Stimulated activated CD8-positive, alpha-beta memory T cell treated with anti-CD3 and anti-CD28 coated beads, Interleukin-15, amount 100 ng/mL, for 24 hours (primary cell): ENCODE data around the gene MAP3K3.

Source experiments
- DNase-seq: peaks from one replicate; pipeline ENCODE4 v3.0.0-alpha.2; 2020; ENCODE audit warnings: low read depth

The MAP3K3 gene

DNA sequence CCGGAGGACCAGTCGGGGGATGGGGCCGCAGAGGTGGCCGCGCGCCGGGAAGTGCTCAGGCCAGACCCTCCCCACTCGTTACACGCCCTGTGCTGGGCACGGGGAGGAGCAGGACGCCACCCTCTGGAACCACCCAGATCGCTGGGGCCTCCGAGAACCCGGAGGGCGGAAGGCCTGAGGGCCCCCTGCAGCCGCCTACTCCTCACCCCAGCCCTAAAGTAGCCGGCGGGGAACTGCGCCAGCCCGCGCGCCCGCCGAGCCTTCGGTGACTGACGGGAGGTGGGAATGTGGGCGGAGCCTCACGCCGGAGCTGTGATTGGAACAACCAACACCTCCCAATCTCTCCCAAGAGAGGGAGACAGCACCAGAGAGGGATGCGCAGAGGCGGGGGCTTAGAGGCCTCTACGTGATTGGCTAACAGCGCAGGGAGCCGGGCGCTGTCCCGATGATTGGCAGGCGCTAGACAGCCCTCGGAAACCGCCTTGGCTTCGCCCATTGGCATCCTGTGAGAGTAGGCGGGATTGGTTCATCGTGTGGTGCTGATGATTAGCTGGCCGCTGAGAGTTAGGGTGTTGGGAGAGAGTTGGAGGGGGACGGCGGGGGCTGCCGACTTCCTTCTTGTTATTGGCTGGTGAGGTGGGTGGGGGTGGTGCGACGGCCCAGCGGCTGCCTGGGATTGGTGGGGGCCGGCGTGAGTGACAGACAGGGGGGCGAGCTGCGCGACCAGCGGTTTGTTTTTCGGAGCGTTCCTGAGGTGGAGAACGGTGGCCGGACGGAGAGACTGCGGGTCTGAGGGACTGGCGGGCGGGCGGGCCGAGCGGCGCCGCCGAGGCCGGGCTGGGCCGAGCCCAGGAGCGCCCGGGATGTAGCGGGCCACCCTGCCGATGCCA, at the start of gene MAP3K3:
Gene MAP3K3 (plus strand): TSS at position 734 of the 890 bp plus-strand sequence. CDS start 343 bp downstream, outside the sequence.
- DNase-seq = peak; percentile 82

DNA sequence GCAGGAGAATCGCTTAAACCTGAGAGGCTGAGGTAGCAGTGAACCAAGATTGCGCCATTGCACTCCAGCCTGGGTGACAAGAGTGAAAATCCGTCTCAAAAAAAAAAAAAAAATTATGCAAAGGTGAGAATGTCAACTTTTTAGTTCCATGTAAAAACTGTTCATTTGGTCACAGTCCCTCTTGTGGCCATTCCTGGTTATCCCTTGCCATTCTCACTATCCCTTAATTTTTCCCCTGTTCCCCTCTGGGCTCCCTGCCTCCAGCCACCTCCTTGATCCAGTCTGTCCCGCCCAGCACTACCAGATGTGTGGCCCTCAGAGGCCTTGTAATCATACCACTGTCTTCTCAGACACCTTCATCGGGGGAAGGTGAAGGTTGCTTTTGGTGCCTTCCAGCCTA, 48.6 kb upstream of the MAP3K3 start:
- DNase-seq = no peak

DNA sequence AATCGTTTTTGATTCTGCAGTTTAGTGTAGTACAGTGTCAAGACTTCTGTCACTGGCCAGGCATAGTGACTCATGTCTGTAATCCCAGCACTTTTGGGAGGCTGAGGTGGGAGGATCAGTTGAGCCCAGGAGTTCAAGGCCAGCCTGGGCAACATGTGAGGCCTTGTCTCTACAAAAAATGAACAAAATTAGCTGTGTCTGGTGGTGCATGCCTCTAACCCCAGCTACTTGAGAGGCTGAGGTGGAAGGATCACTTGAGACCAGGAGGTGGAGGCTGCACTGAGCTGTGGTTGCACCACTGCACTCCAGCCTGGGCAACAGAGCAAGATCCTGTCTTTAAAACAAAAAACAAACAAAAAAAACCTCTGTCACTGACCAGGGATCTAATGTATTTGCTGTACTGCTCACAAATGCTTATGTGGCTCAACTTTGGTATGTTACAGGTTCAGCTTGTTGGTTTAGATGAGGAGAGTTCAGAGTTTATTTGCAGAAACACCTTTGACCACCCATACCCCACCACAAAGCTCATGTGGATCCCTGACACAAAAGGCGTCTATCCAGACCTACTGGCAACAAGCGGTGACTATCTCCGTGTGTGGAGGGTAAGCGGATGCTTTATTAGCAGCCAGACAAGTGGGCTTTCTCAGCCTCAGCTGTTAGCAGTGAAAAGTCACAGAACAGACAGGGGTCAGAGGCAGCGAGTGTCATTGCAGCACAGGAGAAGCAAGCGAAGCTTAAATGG, 44.0 kb upstream of the MAP3K3 start:
- no peak for DNase-seq

DNA sequence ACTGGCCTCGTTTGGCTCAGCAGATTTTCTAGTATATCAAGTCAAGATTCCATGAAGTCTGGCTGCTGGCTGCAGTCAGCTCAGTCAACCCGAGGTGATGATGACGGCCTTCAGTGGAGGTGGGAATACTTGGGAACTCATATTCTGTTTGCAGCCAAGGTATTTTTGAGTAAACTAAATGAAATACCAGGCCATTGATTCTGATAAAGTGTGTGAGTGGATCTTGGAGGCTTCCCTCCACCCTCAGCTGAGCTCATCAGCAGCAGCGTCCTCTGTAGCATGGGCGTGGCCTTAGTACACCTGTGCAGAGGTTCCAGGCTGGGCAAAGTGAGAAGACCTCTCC, 43.5 kb upstream of the MAP3K3 start:
- no peak for DNase-seq

DNA sequence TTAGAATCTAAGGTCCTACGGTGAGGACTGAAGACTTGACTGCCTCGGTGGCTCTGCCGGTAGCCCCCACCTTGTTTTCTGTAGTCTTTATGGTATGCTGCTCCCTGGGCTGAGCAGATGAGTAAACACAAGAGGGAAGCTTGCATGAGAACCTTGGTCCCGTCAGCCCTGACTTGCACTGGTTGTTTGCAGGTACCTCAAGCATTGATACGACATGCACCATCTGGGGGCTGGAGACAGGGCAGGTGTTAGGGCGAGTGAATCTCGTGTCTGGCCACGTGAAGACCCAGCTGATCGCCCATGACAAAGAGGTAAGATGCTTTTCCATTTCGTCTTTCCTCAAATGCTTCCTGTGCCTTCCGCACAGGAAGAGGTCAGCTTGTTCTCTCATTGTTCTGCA, 42.6 kb upstream of the MAP3K3 start:
- no peak for DNase-seq

DNA sequence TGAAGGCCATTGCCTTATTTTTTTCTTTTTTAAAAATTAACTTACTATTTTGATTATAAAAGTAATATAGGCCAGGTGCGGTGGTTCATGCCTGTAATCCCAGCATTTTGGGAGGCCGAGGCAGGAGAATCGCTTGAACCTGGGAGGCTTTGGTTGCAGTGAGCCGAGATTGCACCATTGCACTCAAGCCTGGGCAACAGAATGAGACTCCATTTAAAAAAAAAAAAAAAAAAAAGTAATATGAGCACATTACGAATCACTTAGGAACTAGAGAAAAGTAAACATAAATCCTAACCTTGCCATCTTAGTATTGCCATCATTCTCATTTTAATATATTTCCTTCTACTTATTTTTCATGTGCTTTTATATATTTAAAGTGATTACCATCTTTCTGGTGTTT, 34.4 kb upstream of the MAP3K3 start:
- no peak for DNase-seq

DNA sequence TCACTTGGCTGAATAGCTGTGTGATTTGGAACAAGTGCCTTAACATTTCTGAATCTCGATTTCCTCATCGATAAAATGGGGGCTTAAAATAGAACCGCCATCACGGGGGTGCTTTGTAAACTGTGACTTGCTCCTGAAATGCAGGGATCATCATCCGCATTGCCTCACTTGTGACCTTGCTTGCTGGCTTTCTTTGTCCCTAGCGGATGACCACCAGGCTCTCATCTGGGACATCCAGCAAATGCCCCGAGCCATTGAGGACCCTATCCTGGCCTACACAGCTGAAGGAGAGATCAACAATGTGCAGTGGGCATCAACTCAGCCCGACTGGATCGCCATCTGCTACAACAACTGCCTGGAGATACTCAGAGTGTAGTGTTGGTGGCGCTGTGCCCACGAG, 33.4 kb upstream of the MAP3K3 start:
- no peak for DNase-seq

DNA sequence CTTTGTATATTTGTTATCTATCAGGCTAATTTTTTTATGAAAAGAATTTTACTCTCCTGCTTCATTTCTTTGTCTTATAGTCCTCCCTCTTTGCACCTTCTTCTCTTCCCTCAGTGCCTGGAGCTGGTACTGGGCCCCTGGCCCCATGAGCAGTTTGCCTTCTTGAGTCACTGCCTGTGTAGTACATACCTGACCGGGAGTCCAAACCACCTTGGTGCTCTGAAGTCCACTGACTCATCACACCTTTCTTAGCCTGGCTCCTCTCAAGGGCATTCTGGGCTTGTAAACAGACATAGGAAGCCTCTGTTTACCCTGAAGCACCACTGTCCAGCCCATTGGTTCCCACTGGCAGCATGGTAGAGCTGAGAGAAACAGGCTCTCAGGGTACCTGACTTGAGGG, 32.6 kb upstream of the MAP3K3 start:
- DNase-seq = no peak

DNA sequence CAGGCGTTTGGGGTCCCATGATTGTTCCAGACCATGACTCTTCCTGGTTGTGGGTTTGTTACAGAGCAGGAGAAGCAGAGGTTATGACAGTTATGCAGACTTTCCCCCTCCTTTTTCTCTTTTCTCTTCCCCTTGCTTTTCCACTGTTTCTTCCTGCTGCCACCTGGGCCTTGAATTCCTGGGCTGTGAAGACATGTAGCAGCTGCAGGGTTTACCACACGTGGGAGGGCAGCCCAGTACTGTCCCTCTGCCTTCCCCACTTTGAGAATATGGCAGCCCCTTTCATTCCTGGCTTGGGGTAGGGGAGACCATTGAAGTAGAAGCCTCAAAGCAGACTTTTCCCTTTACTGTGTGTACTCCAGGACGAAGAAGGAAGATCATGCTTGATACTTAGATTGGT, 29.4 kb upstream of the MAP3K3 start:
- DNase-seq = no peak

DNA sequence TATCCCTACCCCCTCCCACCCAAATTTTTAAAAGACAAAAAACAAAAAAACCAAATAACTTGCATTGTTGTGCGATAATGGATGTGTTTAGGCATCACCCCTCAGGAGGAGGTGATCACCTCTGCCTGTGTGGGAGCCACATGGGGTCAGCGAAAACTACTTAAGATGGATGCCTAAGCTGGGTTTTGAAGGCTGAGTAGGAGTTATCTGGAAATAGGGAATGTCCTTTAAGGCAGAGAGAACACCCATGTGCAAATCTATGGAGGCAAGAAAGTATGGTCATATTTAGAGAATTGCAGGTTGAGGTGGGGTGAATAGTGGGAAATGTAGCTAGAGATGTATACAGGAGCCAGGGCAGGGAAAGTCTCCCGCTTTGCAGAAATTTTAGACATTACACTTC, 27.1 kb upstream of the MAP3K3 start:
- DNase-seq = no peak

DNA sequence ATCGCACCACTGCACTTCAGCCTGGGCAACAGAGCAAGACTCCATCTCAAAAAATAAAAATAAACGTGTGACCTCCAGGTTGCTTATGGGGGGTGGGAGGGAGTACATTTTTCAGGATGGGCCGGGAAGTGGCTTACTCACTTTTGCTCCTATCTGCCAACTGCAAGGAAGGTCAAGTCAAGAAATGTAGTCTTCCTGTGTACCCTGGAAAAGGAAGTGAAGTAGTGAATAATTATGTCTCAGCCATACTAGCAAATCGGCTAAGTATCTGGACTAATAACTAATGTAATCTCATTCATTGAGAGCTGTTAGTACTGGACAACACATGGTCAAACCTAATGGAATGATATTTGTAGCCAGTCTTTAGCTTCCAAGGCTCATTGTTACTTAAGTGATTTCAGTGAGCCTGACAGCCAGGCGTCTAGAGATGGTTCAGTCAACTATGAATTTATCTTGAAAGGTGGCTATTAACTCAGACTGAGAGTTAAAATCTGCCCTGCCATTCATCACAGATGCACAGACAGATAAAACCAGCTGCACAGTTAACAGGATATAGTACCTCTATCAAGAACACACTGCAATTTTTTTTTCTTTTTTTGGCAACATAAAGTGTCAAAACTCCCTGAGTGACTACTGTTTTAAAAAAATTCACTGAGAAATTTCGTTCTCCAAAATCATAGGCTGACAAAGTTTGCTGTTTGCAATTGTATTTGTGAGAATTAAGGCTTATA, 25.2 kb upstream of the MAP3K3 start:
- no peak for DNase-seq

DNA sequence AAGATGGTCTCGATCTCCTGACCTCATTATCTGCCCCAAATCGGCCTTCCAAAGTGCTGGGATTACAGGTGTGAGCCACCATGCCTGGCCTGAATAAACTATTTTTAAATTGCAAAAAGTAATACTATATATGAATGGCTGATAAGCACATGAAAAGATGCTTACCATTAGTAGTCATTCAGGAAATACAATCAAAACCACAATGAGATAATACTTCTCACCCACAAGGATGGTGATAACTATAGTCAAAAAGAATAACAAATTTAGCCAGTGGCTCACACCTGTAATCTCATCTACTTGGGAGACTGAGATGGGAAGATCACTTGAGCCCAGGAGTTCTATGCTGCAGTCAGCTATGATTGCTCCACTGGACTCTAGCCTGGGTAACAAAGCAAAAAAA, 23.9 kb upstream of the MAP3K3 start:
- DNase-seq = no peak

DNA sequence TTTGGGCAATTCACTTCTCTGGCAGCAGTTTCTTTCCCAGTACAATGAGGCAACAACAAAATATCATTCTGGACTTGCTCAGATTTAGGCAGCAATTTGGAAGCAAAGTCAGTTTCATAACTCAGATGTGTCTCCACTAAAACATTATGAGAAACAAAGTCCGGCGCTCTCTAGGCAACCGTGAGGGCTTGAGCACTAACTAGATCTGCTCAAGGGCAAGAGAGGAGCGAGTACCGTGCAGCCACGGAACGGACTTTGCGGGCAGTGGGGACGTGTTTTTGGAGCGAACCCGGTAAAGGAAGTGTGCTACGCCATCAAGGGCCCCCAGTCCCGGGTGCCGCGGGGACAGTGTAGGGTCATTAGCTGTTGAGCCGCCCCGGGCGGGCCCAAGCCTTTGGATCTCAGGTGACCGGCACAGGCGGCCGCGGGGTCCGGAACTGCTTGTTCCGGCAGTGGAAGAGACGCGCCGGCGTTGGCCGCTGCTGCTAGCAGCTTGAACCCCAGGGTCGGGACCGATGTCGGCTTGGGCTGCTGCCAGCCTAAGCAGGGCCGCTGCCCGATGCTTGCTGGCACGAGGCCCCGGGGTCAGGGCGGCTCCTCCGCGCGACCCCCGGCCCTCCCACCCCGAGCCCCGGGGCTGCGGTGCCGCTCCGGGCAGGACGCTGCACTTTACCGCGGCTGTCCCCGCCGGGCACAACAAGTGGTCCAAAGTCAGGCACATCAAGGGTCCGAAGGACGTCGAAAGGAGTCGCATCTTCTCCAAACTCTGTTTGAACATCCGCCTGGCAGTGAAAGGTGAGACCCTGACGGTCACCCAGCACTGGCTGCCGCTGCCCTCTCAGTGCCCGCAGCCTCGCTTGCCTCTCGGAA, 21.4 kb upstream of the MAP3K3 start, which contains the start of gene TACO1:
Gene TACO1 (plus strand): TSS at position 327 of the 870 bp plus-strand sequence. CDS start 189 bp downstream, at position 516.
- DNase-seq = peak; percentile 47

DNA sequence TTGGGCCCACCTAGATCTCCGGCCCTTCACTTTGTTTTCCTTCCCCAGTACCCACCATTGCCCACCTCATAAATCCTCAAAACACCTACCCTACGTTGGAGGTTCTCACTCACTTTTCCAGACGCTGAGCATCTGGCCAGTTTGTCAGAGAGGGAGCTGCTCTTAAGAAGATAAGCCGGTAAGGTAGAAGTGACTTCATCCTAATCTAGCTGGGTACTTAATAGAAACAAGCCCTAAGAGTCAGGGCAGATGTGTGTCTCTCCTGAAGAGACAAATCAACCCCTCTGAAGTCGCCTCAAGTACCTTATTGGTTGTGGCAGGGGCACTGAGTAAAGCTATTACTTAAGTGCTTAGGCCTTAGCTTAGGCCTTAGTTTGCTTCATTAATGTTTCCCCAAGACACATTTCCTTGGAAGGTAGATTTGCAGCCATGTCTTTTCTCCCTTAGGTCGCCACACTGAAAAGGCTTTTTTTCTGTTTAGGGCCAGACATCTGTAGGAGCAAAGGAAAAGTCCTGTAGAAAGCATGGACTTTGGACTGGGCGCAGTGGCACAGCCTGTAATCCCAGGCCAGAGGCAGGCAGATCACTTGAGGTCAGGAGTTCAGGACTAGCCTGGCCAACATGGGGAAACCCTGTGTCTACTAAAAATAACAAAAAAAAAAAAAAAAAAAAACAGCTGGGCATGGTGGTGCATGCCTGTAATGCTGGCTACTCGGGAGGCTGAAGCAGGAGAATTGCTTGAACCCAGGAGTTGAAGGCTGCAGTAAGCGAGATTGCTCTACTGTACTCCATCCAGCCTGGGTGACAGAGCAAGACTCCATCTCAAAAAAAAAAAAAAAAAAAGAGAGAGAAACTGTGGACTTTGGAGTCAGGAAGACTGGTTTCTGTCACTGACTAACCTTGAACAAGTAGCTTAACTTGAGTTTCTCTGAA, 20.5 kb upstream of the MAP3K3 start:
- DNase-seq = no peak

DNA sequence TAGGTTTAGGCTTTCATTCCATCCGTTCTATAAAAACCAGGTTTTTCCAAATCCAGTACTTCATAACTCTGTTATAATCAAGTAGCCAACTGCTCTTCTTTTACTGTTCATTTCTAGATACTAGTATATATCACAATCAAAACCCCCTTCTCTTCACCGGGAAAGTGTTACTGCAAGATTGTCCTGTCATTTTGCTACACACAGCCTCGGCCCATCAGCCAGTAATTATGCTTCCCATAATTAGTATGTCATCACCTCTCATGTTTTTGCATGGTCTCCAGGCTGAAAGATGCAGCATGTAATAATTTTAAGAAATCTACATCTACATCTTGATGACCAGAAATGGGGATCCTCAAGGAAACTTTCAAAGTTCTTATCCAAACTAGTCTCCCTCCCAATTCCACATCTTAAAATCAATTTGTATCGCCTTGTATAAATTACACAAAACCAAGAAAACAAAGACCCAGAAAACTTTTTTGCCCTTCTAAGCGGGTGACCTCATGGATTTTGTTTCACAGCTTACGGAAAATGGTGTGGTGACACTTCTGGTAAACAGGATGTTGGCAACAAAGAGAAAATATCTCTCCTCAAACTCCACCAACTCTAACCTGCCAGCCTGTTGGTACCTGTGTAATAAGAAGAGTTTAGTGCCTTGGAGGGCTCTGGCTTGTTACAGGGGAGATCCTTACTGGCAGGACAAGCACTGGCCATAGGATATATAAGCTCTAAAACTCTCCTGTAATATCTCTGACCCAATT, 12.2 kb upstream of the MAP3K3 start:
- DNase-seq = no peak

DNA sequence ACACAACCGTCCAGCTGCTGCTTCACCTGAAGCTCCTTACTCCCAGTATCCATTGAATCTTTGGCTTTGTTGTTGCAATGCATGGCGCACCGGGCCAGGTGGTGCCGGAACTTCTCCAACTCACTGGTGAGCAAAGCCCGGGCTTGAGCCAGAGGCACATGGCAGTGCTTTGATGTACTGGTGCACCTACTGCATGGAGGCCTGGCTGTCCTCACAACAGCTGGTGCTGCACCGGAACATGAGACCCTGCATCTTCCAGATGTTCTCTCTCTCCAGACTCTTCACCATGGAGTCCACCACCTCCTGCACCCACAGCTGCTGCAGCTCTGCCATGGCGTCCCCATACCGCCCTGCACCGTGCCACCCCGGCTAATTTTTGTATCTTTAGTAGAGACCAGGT, 11.4 kb upstream of the MAP3K3 start:
- DNase-seq = no peak

DNA sequence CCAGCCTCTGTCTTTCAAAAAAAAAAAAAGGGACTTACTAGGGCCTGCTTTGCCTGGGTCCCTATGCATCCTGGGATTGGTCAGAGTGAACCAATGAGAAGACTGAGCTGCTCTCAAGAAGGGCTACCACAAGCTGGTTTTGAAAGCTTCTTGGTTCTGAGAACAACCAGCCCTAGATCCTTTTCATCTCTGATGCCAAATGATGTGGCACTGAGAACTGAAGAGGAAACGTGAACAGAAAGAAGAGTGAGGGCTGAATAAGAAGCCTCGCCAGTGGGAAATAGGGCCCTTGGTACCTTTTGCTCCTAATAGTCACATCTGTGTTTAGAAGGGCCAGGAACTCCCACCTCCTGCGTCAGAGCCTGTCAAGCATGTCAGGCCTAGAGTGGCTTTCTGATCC, 10.9 kb upstream of the MAP3K3 start:
- DNase-seq = no peak

DNA sequence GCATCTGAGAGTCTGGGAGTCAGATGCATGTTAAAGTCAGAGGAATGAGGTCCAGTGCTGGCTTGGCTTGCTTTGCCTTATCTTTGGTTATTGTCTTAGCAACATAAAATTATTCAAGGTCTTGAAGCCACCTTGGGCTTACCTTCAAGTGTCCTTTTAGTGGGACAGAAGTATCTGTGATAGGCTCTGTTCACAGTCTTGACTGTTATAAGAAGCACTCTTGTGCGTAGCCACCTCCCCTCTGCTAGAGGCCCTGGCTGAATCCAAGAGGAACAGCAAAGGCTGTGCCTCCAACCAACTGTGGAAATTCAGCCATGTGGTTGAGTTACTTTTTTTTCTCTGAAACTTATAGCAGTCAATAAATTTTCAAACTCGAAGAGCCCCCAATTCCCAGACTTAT, 8.6 kb upstream of the MAP3K3 start:
- no peak for DNase-seq

DNA sequence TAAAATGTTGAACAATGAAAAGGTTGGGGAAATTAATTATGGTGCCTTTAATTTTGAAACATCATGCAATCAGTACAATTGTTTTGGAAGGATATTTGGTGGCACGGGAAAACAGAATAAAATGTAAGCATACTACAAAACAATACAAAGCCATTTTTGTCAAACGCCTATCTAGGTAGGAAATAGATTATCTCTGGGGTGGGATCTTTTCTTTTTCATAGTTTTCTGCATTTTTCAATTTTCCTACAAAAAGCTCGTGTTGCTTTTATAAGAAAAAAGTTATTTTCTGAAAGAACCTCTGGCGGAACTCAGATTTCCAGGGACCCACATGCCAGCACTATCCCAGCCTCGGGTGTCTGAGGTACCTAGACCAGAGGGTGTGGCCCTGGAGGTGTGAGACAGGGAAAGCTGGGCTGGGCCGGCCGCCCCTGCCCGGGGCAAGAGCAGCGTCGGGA, 961 bp upstream of the MAP3K3 start:
- no peak for DNase-seq
